Choroid plexus epithelial cell (primary cell): ENCODE results near the gene IFI27L2.

Experiments used
- DNase-seq: peaks from one replicate; pipeline ENCODE4 v3.0.0-alpha.2; 2010; ENCODE audit warnings: low read depth
- H3K4me3 ChIP-seq: 2 replicates; pipeline ENCODE4 v1.5.1; 2011; ENCODE audit warnings: low read depth, mild to moderate bottlenecking, control low read depth, low read length, moderate library complexity
- TF ChIP-seq, protein P1 (sequence below): conservative IDR thresholded peaks from 2 replicates; pipeline ENCODE4 v1.5.1; 2011; ENCODE audit warnings: low read depth, mild to moderate bottlenecking, control low read depth, inconsistent platforms, low read length, moderate library complexity

Gene IFI27L2

GRCh38 chr14:94113490-94113889 is 15.9 kb downstream of the IFI27L2 start:
- H3K4me3 ChIP-seq, result no peak overlapping the region
- DNase-seq, result peak; percentile 70
- TF ChIP-seq, protein P1, sequence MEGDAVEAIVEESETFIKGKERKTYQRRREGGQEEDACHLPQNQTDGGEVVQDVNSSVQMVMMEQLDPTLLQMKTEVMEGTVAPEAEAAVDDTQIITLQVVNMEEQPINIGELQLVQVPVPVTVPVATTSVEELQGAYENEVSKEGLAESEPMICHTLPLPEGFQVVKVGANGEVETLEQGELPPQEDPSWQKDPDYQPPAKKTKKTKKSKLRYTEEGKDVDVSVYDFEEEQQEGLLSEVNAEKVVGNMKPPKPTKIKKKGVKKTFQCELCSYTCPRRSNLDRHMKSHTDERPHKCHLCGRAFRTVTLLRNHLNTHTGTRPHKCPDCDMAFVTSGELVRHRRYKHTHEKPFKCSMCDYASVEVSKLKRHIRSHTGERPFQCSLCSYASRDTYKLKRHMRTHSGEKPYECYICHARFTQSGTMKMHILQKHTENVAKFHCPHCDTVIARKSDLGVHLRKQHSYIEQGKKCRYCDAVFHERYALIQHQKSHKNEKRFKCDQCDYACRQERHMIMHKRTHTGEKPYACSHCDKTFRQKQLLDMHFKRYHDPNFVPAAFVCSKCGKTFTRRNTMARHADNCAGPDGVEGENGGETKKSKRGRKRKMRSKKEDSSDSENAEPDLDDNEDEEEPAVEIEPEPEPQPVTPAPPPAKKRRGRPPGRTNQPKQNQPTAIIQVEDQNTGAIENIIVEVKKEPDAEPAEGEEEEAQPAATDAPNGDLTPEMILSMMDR, result no peak

DNA sequence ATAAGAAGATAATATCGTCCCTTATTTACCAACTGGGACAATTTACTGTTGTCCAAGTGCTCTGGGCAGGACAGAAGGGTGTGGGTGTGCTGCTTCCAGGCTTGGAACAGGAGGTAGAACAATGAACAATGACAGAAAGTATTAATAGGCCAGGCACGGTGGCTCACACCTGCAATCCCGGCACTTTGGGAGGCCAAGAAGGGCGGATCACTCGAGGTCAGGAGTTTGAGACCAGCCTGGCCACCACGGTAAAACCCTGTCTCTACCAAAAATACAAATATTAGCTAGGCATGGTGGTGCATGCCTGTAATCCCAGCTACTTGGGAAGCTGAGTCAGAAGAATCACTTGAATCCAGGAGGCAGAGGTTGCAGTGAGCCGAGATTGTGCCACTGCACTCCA is 16.3 kb downstream of the IFI27L2 start:
- H3K4me3 ChIP-seq, result no peak overlapping the region
- DNase-seq, result no peak
- TF ChIP-seq, protein P1, result no peak

DNA sequence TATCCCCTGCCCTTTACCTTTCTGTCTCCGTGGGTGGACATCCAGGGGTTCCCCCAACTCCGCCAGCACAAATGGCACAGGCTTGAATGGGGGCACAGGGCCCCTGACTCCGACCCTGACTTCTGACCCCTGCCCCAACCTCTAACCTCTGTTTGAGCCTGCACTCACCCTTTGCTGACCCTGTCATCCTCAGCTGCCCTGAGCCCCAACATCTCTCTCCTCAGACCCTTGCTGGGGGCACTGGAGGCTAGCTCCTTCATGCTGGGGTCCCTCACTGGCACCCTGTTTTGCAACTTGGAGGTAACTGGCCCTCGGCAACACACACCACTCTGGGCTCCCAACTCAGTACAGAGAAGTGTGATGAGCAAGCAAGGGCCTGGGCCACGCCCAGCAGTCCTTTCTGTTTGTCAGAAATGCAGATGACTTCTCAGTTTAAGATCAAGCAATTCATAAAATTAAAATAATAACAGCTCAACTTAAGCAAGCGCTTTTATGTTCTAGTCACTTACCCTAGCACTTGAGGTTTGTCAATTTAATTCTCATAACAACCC is 16.8 kb downstream of the IFI27L2 start:
- DNase-seq, result no peak
- H3K4me3 ChIP-seq, result no peak overlapping the region
- TF ChIP-seq, protein P1, result no peak

DNA sequence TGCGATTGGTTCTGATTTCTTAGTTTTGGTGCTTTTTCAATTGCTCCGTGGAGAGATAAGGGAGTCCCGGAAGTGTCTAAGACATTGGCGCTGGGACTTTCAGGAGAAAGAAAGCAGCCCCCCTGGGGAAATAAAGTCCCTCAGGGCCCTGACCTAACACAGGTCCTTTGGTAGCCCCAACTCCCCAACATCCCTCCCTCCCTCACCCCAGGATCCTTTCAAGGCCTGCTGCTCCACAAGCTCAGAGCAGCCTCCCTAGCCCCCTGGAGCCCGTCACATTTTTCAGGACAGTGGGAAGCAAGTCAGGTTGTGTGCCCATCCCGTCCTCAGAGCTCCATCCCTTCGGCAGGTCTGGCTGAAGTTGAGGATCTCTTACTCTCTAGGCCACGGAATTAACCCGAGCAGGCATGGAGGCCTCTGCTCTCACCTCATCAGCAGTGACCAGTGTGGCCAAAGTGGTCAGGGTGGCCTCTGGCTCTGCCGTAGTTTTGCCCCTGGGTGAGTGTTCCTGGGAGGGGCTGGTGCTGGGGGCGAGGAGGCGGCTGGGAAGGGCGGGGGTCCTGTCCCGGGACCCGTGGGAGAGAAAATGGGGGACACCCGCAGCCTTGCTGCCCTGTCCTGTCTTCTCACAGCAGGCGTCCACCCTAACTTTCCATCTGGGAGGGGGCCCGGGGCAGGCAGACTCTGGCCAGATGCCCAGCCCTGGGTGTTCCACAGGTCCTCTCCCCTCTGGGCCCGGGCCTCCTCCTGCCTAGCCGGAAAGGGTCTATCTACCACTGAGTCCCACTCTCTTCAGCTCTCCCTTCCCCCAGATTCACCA is 17.9 kb downstream of the IFI27L2 start:
- TF ChIP-seq, protein P1, result no peak
- H3K4me3 ChIP-seq, result no peak overlapping the region
- no peak for DNase-seq

DNA sequence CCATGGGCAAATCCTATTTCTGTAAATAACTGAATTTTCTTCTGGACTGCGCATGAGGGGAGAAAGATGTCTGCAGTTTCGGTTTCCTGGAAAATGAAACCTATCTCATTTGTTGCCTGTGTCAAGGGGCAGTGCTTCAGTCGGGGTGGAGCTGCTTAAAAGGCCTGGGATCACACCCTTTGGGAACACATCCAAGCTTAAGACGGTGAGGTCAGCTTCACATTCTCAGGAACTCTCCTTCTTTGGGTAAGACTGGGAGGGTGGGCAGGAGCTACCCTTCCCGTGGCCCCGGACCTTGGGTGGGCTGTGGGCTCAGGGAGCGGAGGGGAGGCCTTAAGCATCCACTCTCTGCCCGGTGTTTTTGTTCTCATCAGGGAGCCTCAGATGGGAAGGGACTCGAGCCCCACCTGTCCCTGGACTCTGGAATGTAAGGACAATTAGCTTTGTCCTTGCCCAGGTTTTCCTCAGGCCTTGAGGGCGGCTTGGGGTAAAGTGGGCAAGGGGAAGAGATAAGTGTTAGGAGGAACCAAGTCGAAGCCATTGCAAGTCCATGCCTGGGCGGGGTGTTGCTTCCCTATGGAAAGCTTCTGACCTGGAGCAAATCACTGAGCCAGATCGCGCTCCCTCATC is 18.7 kb downstream of the IFI27L2 start, which contains the start of gene IFI27:
IFI27 (plus strand) TSS at position 185 of the 630 bp plus-strand sequence.
- peak; percentile 53 for DNase-seq
- no peak within 1 kb of the TSS for H3K4me3 ChIP-seq
- TF ChIP-seq, protein P1, result no peak

DNA sequence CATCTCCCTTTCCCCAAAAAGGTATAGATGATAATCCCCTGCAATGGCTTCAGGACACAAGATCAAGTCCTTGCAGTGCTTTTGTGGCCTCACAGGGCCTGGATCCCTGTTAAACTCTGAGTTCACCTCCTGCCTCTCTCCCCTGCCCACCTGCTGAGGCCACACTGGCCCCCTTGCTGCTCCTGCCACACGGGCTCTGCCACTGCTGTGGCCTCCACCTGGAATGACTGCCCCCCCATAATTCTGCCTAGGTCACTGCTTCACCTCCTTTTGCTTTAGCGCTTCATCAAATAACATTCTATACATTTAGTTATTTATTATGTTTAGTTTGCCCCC is 19.5 kb downstream of the IFI27L2 start:
- TF ChIP-seq, protein P1, result no peak
- DNase-seq, result no peak
- no peak overlapping the region for H3K4me3 ChIP-seq
